ENCODE measurements around the gene ZBTB47.
A peak's percentile ranks its signal among the peaks of the same experiment; 100 is the strongest.

The ZBTB47 gene

DNA sequence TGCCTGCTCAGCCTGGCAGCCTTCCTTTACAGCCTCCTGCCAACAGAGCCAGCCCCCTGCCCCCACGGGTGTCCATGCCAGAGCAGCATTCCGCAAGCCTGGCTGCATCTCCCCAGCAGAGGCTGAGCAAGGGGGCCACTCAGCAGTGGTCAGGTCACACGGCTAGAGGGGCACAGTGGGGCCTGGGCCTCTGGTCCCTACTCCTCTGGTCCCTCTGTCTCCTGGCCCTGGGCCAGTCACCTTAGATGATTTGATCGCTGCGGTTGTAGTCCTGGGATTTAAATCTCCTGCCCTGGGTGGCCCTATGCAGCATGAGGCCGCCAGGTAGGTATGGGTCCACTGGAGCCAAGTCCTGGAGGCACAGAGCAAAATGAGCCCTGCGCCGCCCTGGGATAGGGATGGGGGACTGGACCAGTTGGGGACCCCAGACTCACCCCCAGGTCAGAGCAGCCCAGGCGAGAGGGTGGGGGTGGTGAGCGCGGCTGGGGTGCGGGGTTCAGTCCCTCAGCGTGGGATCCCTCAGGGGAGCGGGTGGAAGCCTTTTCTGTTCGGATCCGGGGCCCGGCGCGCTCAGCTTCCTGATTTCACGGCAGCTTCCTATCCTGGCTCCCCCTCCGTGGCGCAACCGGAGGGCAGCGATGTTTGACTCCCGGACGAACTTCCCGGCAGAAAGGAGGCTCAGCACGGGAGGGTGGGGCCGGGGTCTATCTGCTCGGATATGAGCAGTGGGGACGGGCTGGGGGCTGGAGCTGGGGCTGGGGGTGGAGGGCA is at the start of gene ZBTB47:
TSS of gene ZBTB47 (plus strand) at position 138 of the 771 bp plus-strand sequence. CDS start 4,659 bp downstream, outside the sequence.
- peak; percentile 71 for DNase-seq (ENCODE audit: low spot score)

DNA sequence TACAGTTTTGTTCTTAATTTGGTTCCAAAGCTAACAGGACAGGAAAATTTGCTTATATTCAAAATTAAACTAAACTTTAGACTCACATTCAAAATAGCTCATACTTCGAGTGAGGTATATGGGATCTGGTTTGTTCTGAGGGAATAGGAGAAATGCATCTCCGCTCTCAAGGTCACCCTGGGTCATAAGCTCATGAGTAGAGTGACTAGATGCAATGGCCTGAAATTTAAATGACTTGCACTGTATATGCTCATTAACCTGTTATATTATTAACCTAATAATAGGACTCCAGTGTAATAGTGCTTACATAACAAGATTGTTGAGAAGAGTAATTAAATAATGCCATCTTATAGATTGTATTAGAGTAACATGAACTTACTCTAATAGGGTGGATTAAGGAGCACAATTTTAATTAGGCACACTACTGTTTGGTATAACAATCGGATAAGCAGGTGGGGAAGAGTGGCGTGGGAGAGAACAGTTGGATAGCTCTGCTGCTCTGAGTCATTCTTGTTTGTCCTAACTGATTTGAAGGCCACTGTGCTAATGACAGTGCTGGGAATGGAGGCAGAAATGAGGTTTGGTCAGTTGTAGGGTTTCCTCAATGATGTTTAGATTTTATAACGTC is 47.8 kb upstream of the ZBTB47 start:
- DNase-seq (ENCODE audit: low spot score) = peak; percentile 67

DNA sequence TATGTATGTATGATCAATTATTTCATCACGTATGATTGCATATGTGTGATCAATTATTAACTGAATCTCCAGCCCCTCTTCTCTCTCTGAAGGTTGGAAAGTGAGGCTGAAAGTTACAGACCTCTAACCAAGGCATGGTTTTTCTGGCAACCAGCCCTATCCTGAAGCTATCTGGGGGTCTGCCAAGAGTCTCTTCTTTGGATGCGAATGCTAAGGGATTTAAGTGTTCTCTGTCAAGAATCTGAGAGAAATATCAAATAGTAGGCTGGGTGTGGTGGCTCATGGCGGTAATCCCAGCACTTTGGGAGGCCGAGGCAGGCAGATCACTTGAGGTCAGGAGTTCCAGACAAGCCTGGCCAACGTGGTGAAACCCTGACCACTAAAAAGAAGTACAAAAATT is 44.9 kb upstream of the ZBTB47 start:
- DNase-seq (ENCODE audit: low spot score) = no peak

DNA sequence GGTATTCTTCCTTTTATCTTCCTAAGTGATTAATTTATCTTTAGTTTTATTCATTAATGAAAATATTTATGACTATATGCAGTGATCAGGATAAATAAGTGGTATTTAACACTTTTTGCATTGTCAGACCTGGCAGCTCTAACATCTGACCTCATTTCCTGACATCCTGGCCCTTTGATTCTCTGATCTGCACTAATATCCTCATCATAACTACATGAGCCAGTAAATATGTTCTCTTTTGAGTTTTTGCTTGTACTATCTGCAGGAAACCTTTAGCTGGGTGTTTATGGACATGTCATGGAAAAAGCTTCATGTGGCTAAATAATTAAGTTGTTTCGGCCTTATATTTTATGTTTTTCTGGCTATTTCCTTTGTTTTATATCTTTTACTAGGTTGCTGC is 42.5 kb upstream of the ZBTB47 start:
- DNase-seq (ENCODE audit: low spot score) = no peak

DNA sequence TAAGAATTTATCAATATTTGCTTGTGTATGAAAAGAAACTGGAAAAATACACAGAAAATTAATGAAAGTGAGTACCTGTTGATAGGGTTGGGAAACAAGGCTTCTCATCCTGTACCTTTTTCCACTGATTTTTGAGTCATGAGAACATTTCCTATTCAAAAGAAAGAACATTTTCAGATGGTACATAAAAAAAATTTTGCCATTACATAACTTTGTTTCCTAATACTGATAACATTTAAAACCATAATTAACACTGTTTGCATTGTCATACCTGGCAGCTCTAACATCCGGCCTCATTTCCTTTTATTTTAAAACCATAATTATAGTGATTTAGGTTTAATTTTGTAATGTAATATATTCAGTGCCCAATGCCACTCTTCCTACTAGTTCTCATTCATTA is 41.3 kb upstream of the ZBTB47 start:
- no peak for DNase-seq (ENCODE audit: low spot score)

DNA sequence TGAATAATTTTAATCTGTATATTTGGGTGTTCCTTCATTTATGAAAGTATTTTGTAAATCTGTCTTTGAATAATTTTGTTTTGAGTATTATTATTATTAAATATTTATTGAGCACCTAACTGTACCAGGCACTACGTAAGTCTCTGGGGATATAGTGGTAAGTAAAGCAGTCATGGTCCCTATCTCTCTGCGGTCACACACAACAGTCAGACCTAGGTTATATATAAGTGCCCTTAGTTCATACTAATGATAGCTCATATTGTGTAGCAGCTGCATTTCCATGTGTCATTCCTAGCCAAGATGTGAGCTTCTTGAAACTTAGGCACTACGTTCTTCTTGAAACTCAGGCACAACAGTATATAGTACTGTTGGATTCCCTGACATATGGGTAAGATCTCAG is 40.6 kb upstream of the ZBTB47 start:
- no peak for DNase-seq (ENCODE audit: low spot score)

DNA sequence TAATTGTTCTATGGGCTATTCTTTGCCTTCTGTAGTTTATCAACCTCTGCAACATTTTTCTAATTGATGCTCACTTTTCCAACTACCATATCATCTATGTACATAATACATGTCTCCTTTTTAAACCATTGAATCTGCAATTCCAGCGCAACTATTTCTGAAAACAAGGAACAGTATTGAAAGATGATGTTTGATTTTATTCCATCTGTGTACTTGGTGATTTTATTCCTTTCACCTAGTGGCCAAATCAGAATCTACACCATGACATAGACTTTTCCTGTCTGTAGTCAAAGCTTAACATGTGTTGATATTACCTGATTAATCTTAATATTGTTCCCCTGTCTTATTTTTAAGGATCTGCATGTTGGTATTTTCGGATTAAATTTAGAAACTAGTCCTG is 40.0 kb upstream of the ZBTB47 start:
- no peak for DNase-seq (ENCODE audit: low spot score)

DNA sequence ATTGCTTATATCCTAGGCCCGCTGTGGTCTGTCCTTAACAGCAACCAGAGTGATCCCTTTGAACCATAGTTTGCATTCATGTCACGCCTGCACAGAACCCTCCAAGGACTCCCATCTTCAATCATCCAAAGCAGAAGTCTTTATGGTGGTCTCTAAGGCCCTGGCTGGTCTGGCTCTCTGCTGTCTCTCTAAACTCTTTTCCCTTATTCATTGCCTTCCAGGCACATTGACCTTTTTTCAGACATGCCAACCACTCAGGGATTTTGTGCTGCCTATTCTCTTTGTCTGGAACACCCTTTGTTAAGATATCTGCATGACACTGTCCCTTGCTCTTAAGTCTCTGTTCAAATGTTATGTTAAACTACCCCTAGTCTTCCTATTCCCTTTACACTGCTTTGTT is 21.9 kb upstream of the ZBTB47 start:
- DNase-seq (ENCODE audit: low spot score) = no peak

DNA sequence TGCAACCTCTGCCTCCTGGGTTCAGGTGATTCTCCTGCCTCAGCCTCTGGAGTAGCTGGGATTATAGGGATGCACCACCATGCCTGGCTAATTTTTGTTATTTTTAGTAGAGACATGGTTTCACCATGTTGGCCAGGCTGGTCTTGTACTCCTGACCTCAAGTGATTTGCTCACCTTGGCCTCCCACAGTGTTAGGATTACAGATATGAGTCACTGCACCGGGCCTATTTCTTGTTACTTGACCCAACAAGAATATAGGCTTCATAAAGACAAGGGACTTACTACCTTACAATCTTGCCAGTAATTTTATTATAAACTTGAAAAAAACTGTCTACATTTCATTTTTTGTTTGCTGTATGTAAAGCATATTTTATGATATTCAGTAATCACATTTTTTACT is 21.4 kb upstream of the ZBTB47 start:
- no peak for DNase-seq (ENCODE audit: low spot score)

DNA sequence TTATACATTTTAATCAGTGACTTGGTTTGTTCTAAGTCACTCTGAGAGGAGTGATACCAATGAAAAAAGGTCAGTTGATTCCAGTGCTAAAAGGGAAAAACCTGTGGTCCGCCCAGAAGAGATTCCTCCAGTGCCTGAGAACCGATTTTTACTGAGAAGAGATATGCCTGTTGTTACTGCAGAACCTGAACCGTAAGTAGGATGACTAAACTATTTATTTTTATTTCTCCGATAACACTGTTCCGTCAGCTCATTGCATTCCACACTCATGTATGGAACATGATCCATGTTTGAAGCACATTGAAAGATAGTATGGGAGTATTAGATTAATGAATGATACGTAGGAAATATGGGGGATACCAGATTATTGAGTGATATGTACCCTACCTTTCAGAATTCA is 20.0 kb upstream of the ZBTB47 start:
- no peak for DNase-seq (ENCODE audit: low spot score)

DNA sequence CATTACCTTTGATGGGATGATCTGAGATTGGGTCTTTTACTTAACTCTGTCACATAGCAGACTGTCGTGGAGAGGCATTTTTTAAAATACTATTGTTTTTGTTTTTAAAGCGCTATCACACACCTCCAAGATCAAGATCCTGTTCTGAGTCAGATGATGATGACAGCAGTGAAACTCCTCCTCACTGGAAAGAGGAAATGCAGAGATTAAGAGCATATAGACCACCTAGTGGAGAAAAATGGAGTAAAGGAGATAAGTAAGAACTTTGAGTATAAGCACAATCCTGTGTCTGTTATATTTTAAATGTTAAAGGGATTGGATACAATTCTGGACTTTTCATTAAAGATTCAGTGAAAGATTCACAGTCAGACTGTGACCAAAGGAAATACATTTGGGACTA is 18.4 kb upstream of the ZBTB47 start:
- DNase-seq (ENCODE audit: low spot score) = no peak

DNA sequence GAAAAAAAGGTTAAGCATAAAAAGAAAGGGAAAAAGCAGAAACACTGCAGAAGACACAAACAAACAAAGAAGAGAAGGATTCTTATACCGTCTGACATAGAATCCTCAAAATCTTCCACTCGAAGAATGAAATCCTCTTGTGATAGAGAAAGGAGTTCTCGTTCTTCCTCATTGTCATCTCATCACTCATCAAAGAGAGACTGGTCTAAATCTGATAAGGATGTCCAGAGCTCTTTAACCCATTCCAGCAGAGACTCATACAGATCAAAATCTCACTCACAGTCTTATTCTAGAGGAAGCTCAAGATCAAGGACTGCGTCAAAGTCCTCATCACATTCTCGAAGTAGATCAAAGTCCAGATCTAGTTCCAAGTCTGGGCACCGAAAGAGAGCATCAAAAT is 16.5 kb upstream of the ZBTB47 start:
- no peak for DNase-seq (ENCODE audit: low spot score)

DNA sequence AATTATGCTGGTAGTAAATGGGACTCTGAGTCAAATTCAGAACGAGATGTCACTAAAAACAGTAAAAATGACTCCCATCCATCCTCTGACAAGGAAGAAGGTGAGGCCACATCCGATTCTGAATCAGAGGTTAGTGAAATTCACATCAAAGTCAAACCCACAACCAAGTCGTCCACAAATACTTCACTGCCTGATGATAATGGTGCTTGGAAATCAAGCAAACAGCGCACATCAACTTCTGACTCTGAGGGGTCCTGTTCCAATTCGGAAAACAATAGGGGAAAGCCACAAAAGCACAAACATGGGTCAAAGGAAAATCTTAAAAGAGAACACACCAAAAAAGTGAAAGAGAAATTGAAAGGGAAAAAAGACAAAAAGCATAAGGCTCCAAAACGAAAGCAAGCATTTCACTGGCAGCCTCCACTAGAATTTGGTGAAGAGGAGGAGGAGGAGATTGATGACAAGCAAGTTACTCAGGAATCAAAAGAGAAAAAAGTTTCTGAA is 15.1 kb upstream of the ZBTB47 start:
- DNase-seq (ENCODE audit: low spot score) = no peak

DNA sequence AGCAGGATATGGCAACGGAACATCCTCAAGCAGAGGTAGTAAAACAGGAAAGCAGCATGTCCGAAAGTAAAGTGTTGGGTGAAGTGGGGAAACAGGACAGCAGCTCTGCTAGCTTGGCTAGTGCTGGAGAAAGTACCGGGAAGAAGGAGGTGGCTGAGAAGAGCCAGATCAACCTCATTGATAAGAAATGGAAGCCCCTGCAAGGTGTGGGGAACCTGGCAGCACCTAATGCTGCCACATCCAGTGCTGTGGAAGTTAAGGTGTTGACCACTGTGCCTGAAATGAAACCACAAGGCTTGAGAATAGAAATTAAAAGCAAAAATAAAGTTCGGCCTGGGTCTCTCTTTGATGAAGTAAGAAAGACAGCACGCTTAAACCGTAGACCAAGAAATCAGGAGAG is 14.3 kb upstream of the ZBTB47 start:
- DNase-seq (ENCODE audit: low spot score) = no peak

DNA sequence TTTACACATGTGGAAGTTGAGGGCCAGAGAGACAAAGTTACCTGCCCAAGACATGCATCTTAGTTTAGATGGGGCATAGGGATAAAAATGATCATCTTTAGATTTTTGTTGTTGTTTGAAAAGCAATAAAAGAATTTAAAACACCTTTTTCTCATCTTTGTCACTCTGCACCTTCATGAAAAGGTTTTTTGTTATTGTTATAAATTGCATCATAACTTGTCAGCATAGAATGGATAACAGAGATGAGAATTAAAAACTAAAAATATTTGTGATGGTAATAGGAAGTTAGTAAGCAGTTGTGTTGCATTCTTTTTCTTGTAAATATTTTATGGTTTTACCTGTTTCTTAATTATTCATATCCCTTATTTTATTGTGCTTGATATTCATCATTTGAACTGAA is 13.4 kb upstream of the ZBTB47 start:
- DNase-seq (ENCODE audit: low spot score) = no peak

DNA sequence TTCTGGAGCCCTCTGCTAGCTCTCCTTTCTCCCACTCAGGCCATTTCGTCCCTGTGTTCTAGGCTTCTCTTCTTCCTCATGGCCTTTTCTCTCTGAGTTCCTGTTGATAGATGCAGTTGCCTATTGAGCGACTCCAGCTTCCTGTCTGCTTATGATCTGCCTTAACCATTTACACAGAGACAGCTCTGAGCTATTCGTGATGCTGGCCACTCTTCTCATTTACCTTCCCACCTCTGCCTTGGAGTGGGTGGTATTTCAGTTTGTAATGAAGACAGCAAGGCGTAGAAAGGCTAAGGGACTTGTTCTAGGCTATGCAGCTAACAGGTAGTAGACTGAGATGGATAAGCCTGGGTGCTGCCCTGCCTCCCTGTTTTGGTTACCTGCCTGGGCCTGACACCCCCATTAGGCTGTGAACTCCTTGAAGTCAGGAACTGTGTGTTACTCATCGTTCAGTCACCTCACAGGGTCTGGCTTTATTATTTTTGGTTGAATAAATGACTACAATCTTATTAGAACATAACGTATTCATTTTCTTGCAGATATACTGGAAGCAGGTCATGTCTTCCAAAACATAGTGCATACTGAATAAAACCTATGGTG is 12.6 kb upstream of the ZBTB47 start:
- DNase-seq (ENCODE audit: low spot score) = no peak

DNA sequence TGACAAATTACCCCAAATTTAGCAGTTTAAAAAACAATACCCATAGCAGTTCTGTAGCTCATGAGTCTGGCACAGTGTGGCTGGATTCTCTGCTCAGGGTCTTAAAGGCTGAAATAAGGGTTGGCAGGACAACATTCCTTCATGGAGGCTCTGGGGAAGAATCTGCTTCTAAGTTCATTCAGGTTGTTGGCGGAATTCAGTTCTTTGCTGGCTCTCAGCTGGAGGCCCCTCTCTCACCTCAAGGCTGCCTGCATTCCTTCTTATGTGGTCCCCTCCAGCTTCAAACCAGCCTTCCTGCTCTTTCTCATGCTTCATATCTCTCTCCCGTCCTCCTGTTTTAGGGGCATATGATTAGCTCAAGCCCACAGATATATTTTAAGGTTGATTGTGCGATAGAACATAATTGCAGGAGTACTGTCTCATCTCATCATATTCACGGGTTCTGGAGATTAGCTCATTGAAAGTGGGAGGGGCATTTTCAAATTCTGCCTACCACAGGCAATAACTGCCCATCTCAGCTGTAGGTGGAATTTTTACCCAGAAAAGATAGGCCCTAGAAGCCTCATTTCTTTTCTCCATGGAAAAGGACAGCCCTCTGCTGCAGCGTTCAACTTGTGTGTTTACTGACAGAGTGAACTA is 5.6 kb upstream of the ZBTB47 start:
- peak; percentile 8 for DNase-seq (ENCODE audit: low spot score)

DNA sequence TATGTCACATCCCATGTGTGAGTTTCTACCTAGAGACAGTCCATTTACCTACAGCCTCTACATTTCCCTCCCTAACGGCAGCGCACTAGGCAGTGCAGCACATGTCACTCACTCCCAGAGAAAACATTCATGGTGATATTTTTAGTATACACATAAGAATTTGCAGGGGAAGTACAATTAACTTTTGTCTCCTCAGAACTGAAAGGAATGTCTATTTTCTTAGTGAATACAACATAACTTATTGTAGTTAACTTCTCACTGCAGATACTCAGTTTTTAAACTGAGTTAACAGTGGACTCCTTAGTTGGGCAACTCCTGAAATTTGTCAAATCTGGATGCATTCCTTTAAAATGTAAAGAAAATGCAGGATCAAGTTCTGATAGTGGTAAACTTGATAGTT is 4.5 kb upstream of the ZBTB47 start:
- no peak for DNase-seq (ENCODE audit: low spot score)

DNA sequence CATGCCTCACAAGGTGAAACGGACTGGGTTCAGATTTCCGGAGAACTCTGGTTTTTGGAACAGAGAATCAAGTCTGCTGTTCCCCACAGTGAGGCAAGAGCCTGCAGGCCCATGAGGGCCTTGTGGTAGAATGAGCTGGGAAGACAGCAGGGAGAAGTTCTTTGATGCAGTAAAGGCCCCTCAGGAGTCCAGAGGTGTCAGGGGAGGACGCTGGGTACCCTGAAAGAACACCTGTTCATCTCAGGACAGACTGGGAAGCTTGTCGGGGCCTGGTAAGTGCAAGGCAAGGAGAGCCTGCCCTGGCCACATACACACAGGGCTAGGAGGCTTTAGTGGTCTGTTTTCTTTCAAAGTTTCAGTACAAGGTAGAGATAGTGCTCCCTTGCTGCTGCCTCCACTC is 3.7 kb upstream of the ZBTB47 start:
- DNase-seq (ENCODE audit: low spot score) = no peak

DNA sequence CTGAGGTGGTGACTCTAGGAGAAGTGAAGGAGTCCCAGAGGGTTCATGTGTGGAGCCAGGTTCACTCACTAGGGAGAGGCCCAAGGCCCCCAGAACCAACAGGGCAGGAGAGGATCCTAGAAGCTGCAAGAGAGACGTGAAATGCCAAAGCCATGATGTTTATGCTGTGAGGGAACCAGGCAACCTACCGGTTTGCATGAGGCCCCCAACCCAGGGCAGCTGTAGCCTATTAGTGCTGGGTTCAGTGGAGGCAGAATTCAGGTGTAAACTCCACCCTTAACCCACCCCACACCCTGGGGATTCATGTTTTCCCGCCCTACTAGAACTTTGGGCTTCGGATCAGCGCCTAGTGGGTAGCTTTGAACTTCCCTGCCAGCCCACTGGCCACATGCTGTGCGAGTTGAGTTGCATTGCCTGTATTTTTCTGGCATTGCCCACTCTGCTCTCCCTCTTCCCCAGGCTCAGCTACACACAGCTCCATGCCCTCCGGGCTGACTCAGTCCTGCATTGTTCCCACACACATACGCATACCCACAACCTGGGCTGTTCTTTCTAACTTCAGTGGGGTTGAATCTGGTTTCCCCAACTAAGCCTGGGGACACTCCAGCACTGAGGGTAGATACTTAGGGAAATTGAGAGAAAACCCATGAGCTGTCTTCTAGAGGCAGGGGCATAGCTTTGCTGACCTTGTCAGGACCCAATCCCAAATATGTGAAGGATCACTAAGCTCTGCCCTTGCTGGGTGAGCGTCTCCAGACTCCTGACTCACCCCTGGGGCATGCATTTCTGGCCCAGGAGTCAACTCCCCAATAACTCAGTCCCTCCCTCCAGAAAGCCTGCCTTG is 2.0 kb upstream of the ZBTB47 start:
- peak; percentile 48 for DNase-seq (ENCODE audit: low spot score)

DNA sequence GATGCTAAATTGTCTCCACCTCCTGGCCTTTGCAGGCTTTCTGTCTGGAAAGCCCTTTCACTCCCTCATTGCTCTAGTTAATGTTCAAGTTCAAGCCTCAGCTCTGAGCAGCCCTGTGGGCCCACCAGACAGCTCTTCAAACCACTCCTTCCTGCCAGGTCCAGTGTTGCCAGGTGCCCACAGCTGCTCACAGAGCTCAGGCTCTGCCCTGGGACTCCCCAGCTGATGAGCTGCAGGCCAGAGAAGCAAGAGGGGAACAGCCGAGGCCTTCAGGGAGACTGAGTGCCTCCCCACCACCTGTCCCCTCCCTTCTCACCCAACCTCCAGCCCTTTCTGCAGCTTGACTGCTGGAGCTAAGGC is 1.3 kb upstream of the ZBTB47 start:
- no peak for DNase-seq (ENCODE audit: low spot score)
